Stimulated activated CD8-positive, alpha-beta memory T cell treated with anti-CD3 and anti-CD28 coated beads, Interleukin-4, amount 100 ng/mL, for 4 hours (primary cell): Measurements from ENCODE around the gene ELOA2.
"Not testable (repeated sequence)": the region's sequence is repeated elsewhere in the genome, so short reads cannot be mapped to it uniquely, and the experiment has no call there.

ENCODE experiments used
- DNase-seq, 2 donors: peaks; one replicate each; pipeline ENCODE4 v3.0.0-alpha.2; 2020; ENCODE audit warnings: low read depth in 2 of 2, low spot score in 1 of 2

ELOA2 gene

DNA sequence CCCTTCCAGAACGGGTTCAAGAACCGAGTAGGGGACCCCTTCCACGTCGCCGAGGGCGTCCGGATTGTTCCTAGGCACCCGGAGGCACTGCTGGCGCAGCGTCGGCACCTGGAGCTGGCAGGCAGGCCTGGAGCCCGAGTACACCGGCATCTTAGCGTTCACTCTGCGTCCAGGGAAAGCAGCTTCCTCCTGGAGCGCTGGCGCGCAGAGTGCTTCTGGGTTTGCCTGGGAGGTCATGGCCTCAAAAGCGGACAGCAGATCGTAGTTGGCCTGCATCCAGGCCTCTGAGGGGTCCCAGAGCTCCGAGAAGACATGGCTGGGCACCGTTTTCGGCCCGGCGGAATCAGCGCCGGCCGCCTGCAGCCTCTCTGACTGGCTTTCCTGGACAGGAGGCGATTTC, 12.6 kb downstream of the ELOA2 start:
- DNase-seq = not testable (repeated sequence)

DNA sequence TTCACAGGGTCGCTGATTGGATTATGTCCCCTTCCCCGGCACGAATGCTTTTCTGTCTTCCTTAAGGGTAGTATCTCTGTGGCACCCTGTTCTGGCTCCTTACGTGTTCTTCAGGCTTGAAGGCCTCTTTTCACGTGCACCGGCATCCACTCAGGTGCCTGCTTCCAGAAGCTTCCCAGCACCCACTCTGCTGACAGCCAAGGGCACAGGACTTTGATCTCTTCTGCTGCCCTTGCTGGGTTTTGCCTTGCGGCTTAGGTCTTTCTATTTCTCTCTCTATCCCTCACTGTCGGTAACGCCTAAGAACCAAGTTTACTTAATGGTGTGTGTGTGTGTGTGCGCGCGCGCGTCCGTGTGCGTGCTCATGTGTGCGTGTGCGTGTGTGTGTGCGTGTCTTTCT, 14.7 kb downstream of the ELOA2 start:
- not testable (repeated sequence) for DNase-seq

DNA sequence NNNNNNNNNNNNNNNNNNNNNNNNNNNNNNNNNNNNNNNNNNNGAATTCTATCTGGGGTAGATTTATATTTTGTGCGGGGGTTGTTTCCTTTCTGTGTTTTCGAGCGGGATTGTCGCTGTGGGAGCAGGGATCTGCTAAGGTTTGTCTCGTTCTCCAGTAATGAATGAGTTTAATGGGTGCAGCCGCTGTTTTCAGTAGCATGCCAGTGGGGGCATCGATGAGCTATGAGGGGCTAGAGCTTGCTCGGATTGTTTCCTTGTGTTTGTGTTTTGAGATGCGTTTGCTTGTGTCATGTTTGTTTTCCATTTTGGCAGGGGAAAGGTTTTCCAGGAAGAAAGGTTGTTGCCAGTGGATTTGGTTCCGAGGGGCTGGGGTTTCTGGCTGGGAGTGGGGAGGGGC, 15.6 kb downstream of the ELOA2 start:
- DNase-seq = not testable (repeated sequence)
